H9 (cell line): Measurements from ENCODE around the gene FAM3B. TPM values are rescaled to one million over a fixed set of nuclear protein-coding genes. Genes with fewer than 3 reads are reported as not detected.

Experiments used
- DNase-seq: peaks from one replicate; pipeline ENCODE4 v3.0.0-alpha.2; 2017
- H2AFZ ChIP-seq: one replicate; pipeline ENCODE4 v1.6.1; 2013; ENCODE audit warnings: mild to moderate bottlenecking, low read length, control low read depth, moderate library complexity
- H2AK5ac ChIP-seq: 2 replicates; pipeline ENCODE4 v1.6.1; 2013; ENCODE audit warnings: low read length, control low read depth, mixed read lengths; ENCODE audit not compliant: insufficient read length
- H2BK120ac ChIP-seq: one replicate; pipeline ENCODE4 v1.6.1; 2013; ENCODE audit warnings: low read depth, mild to moderate bottlenecking, low read length, control low read depth, inconsistent platforms; ENCODE audit not compliant: poor library complexity, severe bottlenecking
- H2BK12ac ChIP-seq: 2 replicates; pipeline ENCODE4 v1.6.1; 2013; ENCODE audit warnings: low read length, control low read depth, mixed read lengths, low read depth; ENCODE audit not compliant: insufficient read length
- H2BK15ac ChIP-seq: 2 replicates; pipeline ENCODE4 v1.6.1; 2013; ENCODE audit warnings: low read depth, low read length, control low read depth
- H2BK20ac ChIP-seq: one replicate; pipeline ENCODE4 v1.6.1; 2013; ENCODE audit warnings: low read depth, mild to moderate bottlenecking, low read length, control low read depth, inconsistent platforms; ENCODE audit not compliant: poor library complexity, severe bottlenecking
- H2BK5ac ChIP-seq: 2 replicates; pipeline ENCODE4 v1.6.1; 2013; ENCODE audit warnings: low read length, control low read depth, mixed read lengths; ENCODE audit not compliant: insufficient read length
- H3K14ac ChIP-seq: 2 replicates; pipeline ENCODE4 v1.6.1; 2013; ENCODE audit warnings: low read length, control low read depth; ENCODE audit not compliant: insufficient read depth
- H3K18ac ChIP-seq: 2 replicates; pipeline ENCODE4 v1.6.1; 2013; ENCODE audit warnings: low read depth, mild to moderate bottlenecking, mixed read lengths, low read length, control low read depth; ENCODE audit not compliant: insufficient read length
- H3K23ac ChIP-seq: 2 replicates; pipeline ENCODE4 v1.6.1; 2013; ENCODE audit warnings: low read length, control low read depth, mixed read lengths, low read depth; ENCODE audit not compliant: insufficient read length
- H3K23me2 ChIP-seq: 2 replicates; pipeline ENCODE4 v1.6.1; 2013; ENCODE audit warnings: low read depth, mild to moderate bottlenecking, mixed read lengths, low read length, control low read depth; ENCODE audit not compliant: insufficient read length, poor library complexity, severe bottlenecking
- H3K27ac ChIP-seq: 2 replicates; pipeline ENCODE4 v1.5.1; 2013; ENCODE audit warnings: low read length, control low read depth, mixed read lengths, low read depth; ENCODE audit not compliant: insufficient read length
- H3K27me3 ChIP-seq: 2 replicates; pipeline ENCODE4 v1.6.1; 2013; ENCODE audit warnings: low read length, control low read depth, inconsistent platforms; ENCODE audit not compliant: insufficient read depth
- H3K4ac ChIP-seq: 2 replicates; pipeline ENCODE4 v1.6.1; 2013; ENCODE audit warnings: low read depth, mild to moderate bottlenecking, control low read depth, inconsistent platforms, low read length, moderate library complexity
- H3K4me1 ChIP-seq: 2 replicates; pipeline ENCODE4 v1.6.1; 2013; ENCODE audit warnings: low read length, control low read depth, inconsistent platforms; ENCODE audit not compliant: insufficient read depth
- H3K4me2 ChIP-seq: 2 replicates; pipeline ENCODE4 v1.6.1; 2013; ENCODE audit warnings: low read length, control low read depth, mixed read lengths; ENCODE audit not compliant: insufficient read length, insufficient read depth
- H3K56ac ChIP-seq: 2 replicates; pipeline ENCODE4 v1.6.1; 2013; ENCODE audit warnings: low read depth, mild to moderate bottlenecking, mixed read lengths, low read length, control low read depth; ENCODE audit not compliant: insufficient read length
- H3K79me1 ChIP-seq: 2 replicates; pipeline ENCODE4 v1.6.1; 2013; ENCODE audit warnings: low read depth, mild to moderate bottlenecking, moderate library complexity, low read length, control low read depth, inconsistent platforms; ENCODE audit not compliant: insufficient read depth, poor library complexity, severe bottlenecking
- H3K79me2 ChIP-seq: 2 replicates; pipeline ENCODE4 v1.6.1; 2013; ENCODE audit warnings: low read length, control low read depth, inconsistent platforms; ENCODE audit not compliant: insufficient read depth
- H3K9ac ChIP-seq: 2 replicates; pipeline ENCODE4 v1.6.1; 2013; ENCODE audit warnings: low read length, control low read depth, mixed read lengths; ENCODE audit not compliant: insufficient read length; ENCODE audit errors: extremely low read depth
- H3K9me3 ChIP-seq: one replicate; pipeline ENCODE4 v1.6.1; 2013; ENCODE audit warnings: low read depth, low read length, inconsistent platforms; ENCODE audit not compliant: control insufficient read depth
- H3T11ph ChIP-seq: one replicate; pipeline ENCODE4 v1.6.1; 2013; ENCODE audit warnings: mild to moderate bottlenecking, low read length, control low read depth, inconsistent platforms
- H4K20me1 ChIP-seq: one replicate; pipeline ENCODE4 v1.6.1; 2013; ENCODE audit not compliant: control insufficient read depth, insufficient read length, insufficient read depth
- H4K5ac ChIP-seq: 2 replicates; pipeline ENCODE4 v1.6.1; 2013; ENCODE audit warnings: low read depth, mild to moderate bottlenecking, mixed read lengths, low read length, control low read depth; ENCODE audit not compliant: insufficient read length
- H4K8ac ChIP-seq: replicated peaks from 2 replicates; pipeline ENCODE4 v1.6.1; 2013; ENCODE audit warnings: low read length, control low read depth, mixed read lengths, low read depth; ENCODE audit not compliant: insufficient read length
- H4K91ac ChIP-seq: 2 replicates; pipeline ENCODE4 v1.6.1; 2013; ENCODE audit warnings: low read depth, mild to moderate bottlenecking, moderate library complexity, mixed read lengths, low read length, control low read depth; ENCODE audit not compliant: insufficient read length
- H3K27ac Mint-ChIP-seq, 3 experiments: 2 replicates in 2 of 3; 3 replicates in 1 of 3; pipeline ENCODE4 v1.8.0; 2020 to 2021; ENCODE audit warnings: mixed read lengths in 3 of 3, mild to moderate bottlenecking in 1 of 3, moderate library complexity in 1 of 3
- H3K27me3 Mint-ChIP-seq: 2 replicates; pipeline ENCODE4 v1.8.0; 2021; ENCODE audit warnings: low read depth, mild to moderate bottlenecking, moderate library complexity, mixed read lengths
- H3K36me3 Mint-ChIP-seq, 3 experiments: 2 replicates in 2 of 3; 3 replicates in 1 of 3; pipeline ENCODE4 v1.8.0; 2020 to 2021; ENCODE audit warnings: low read depth in 3 of 3, mixed read lengths in 3 of 3; ENCODE audit not compliant: insufficient read depth in 1 of 3
- H3K4me1 Mint-ChIP-seq, 2 experiments: 2 replicates each; pipeline ENCODE4 v1.8.0; 2020; ENCODE audit warnings: mixed read lengths in 2 of 2
- H3K4me3 Mint-ChIP-seq, 2 experiments: 2 replicates in 1 of 2; 3 replicates in 1 of 2; pipeline ENCODE4 v1.8.0; 2020 to 2021; ENCODE audit warnings: mild to moderate bottlenecking in 2 of 2, mixed read lengths in 2 of 2, moderate library complexity in 1 of 2
- H3K9me3 Mint-ChIP-seq, 2 experiments: 2 replicates in 1 of 2; 3 replicates in 1 of 2; pipeline ENCODE4 v1.8.0; 2020; ENCODE audit warnings: mild to moderate bottlenecking in 2 of 2, mixed read lengths in 2 of 2, moderate library complexity in 1 of 2
- WGBS: extraction: QIAGEN DNeasy Blood & Tissue Kit; methylation state at CpG from one replicate; pipeline ENCODE4 v1.1.7; 2013; ENCODE audit warnings: missing lambda C conversion rate, low lambda C conversion rate, mixed read lengths; ENCODE audit not compliant: insufficient read length; ENCODE audit errors: extremely low coverage; 5-methylcytosine and 5-hydroxymethylcytosine counted together
- total RNA-seq: library from RNA; stranded (reverse); gene quantifications from 2 replicates; pipeline ENCODE4 v1.2.1, GENCODE V29; 2021
- TF ChIP-seq, protein P1 (sequence below): fragments of 200-600 bp; sonication (generic); conservative IDR thresholded peaks from 3 replicates; pipeline ENCODE4 v1.8.0; 2021; ENCODE audit warnings: antibody characterized with exemption, mild to moderate bottlenecking

The FAM3B gene
- total RNA-seq, 1 experiment from 2014 or later, result 5.0 TPM

DNA sequence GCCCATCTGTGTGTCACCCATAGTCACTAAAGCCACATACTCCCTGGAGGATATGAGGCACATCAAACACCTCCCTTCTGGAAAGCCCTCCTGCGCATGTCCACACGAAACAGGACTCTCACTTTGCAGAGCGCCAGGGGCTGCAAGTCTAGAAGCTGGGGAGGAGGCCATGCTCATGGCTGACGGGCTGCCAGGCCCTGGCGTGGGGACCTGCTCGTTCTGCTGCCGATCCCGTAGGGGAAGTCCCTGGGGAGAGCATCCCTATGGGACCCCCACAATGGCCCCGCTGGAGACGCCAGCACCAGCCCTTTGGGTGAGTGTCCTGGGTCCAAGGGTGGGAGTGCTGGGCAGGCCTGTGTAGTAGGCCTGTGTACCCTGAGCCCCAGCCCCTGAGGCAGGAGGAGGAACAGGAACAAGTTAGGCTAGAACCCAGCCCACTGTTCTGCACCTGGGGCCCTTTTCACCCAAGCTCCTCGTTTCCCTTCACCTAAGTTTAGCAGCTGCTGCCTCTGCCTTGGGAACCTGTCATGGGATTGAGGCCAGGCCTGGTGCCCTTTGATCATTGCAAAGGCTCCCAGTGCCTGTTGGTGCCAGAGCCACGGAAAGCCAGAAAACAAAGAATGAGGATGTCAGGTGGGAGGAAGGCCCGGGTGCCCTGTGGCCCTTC, 9.9 kb downstream of the FAM3B start:
- H3K4me3 Mint-ChIP-seq, result no peak overlapping the region
- Histone ChIP-seq H2AFZ (no peak overlapping the region), H2BK20ac (no peak overlapping the region), H3K9me3 (no peaks in the 10 kb centered on the region), H2BK5ac (no peak overlapping the region), H4K91ac (no peak overlapping the region), H3K4ac (no peak overlapping the region), H3K23ac (no peak overlapping the region), H3K79me2 (no peaks in the 10 kb centered on the region), H3K23me2 (no peaks in the 10 kb centered on the region), H3K4me2 (no peak overlapping the region), H3K14ac (no peak overlapping the region), H3K4me1 (peaks cover 3% of the 10 kb centered on the region; the same call in 1 of the 2 replicates), H4K8ac (no peak overlapping the region), H2BK15ac (no peak overlapping the region), H2AK5ac (no peak overlapping the region), H3T11ph (no peak overlapping the region), H3K9ac (no peak overlapping the region), H3K27ac (no peak overlapping the region), H3K27me3 (no peaks in the 10 kb centered on the region), H3K18ac (no peak overlapping the region), H2BK120ac (no peak overlapping the region), H2BK12ac (no peak overlapping the region), H3K56ac (no peak overlapping the region), H3K79me1 (no peaks in the 10 kb centered on the region), H4K5ac (no peak overlapping the region), H4K20me1 (no peaks in the 10 kb centered on the region)
- no peak overlapping the region for H3K27ac Mint-ChIP-seq
- H3K36me3 Mint-ChIP-seq, result no peaks in the 10 kb centered on the region; a peak in 1 of 7 replicates
- WGBS, result no CpG with 5 or more reads among the region's 13 CpGs
- H3K4me1 Mint-ChIP-seq, result peaks cover 15 to 19% of the 10 kb centered on the region in 2 experiments
- H3K9me3 Mint-ChIP-seq, result no peaks in the 10 kb centered on the region; a peak in 1 of 5 replicates
- no peaks in the 10 kb centered on the region; the same call in 1 of the 2 replicates for H3K27me3 Mint-ChIP-seq
- TF ChIP-seq, protein P1, sequence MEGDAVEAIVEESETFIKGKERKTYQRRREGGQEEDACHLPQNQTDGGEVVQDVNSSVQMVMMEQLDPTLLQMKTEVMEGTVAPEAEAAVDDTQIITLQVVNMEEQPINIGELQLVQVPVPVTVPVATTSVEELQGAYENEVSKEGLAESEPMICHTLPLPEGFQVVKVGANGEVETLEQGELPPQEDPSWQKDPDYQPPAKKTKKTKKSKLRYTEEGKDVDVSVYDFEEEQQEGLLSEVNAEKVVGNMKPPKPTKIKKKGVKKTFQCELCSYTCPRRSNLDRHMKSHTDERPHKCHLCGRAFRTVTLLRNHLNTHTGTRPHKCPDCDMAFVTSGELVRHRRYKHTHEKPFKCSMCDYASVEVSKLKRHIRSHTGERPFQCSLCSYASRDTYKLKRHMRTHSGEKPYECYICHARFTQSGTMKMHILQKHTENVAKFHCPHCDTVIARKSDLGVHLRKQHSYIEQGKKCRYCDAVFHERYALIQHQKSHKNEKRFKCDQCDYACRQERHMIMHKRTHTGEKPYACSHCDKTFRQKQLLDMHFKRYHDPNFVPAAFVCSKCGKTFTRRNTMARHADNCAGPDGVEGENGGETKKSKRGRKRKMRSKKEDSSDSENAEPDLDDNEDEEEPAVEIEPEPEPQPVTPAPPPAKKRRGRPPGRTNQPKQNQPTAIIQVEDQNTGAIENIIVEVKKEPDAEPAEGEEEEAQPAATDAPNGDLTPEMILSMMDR, result no peak
- DNase-seq, result no peak
